ENCODE results near the gene DYSF. TPM values are rescaled to one million over a fixed set of nuclear protein-coding genes. Genes with fewer than 3 reads are reported as not detected.

The DYSF gene
- polyA plus RNA-seq, 1 donor from 2014 or later: 0.04 TPM

GRCh38 chr2:71540818-71541217, 87.5 kb downstream of the DYSF start:
- H3K27ac ChIP-seq (ENCODE audit: low read length): no peak overlapping the region
- H3K36me3 ChIP-seq (ENCODE audit: insufficient read depth, low read length): no peaks in the 10 kb centered on the region
- H4K20me1 ChIP-seq (ENCODE audit: insufficient read depth): no peaks in the 10 kb centered on the region
- H3K9me3 ChIP-seq (ENCODE audit: low read length): no peaks in the 10 kb centered on the region
- H3K27me3 ChIP-seq (ENCODE audit: insufficient read depth, low read depth, low read length): no peaks in the 10 kb centered on the region
- no peaks in the 10 kb centered on the region for H3K79me2 ChIP-seq (replicated peaks; ENCODE audit: insufficient read depth, low read length)
- no peaks in the 10 kb centered on the region for H3K9me2 ChIP-seq (ENCODE audit: insufficient read depth, low read length)
- TF ChIP-seq RAD21 (conservative IDR thresholded peaks at IDR 0.05) (no peak), REST (IDR thresholded peaks at IDR 0.05; ENCODE audit: borderline replicate concordance) (no peak), POLR2AphosphoS5 (IDR thresholded peaks at IDR 0.05) (no peak), EZH2 (IDR thresholded peaks at IDR 0.05; ENCODE audit: borderline replicate concordance, insufficient read depth, low read length, poor library complexity, severe bottlenecking) (no peak), EP300 (conservative IDR thresholded peaks at IDR 0.05; ENCODE audit: poor library complexity, severe bottlenecking) (no peak), MXI1 (conservative IDR thresholded peaks at IDR 0.05; ENCODE audit: poor library complexity, severe bottlenecking) (no peak), TAF1 (IDR thresholded peaks at IDR 0.05; ENCODE audit: low read depth) (no peak), SMC3 (conservative IDR thresholded peaks at IDR 0.05; ENCODE audit: poor library complexity) (no peak)
- TF ChIP-seq, protein P1, sequence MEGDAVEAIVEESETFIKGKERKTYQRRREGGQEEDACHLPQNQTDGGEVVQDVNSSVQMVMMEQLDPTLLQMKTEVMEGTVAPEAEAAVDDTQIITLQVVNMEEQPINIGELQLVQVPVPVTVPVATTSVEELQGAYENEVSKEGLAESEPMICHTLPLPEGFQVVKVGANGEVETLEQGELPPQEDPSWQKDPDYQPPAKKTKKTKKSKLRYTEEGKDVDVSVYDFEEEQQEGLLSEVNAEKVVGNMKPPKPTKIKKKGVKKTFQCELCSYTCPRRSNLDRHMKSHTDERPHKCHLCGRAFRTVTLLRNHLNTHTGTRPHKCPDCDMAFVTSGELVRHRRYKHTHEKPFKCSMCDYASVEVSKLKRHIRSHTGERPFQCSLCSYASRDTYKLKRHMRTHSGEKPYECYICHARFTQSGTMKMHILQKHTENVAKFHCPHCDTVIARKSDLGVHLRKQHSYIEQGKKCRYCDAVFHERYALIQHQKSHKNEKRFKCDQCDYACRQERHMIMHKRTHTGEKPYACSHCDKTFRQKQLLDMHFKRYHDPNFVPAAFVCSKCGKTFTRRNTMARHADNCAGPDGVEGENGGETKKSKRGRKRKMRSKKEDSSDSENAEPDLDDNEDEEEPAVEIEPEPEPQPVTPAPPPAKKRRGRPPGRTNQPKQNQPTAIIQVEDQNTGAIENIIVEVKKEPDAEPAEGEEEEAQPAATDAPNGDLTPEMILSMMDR (IDR thresholded peaks at IDR 0.05; ENCODE audit: poor library complexity, severe bottlenecking): no peak
- H3F3A ChIP-seq (ENCODE audit: insufficient read depth, low read length, poor library complexity, severe bottlenecking): no peaks in the 10 kb centered on the region
- no peak overlapping the region for H3K4me3 ChIP-seq (ENCODE audit: low read length)
- H3K4me2 ChIP-seq (ENCODE audit: low read length): no peak overlapping the region
- H2AFZ ChIP-seq (ENCODE audit: low read depth, low read length): no peak overlapping the region
- no peak overlapping the region for H3K9ac ChIP-seq (ENCODE audit: low read length)

DNA sequence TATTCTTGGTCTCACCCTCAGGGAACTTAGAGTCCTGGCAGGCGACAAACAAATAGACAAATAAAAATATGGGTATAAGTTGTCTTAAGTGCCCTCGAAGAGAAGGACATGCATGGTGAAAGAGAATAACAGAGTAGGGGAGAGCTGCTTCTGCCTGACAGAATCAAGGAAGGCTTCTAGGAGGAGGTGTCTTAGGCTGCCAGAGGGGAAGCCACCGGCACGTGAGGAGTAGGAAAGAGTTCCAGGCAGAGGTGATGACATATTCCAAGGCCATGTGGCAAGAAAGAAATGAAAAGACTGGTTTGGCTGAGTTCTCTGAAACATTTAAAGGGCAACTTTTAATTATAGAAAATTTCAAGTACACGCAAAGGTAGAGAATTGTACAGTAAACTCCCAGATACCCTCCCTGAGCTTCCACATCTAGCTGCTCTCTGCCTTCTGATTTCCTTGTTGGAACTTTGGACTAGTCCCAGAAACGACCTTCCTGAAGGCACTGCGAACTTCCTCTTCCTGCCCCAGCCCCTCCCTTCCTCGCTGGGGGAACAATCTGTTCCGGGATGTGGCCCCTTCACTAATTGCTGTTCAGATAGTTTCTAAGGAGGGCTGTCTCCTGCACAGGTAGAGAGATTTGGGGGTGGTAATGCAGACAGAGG, 91.7 kb downstream of the DYSF start:
- Histone ChIP-seq H3K27me3 (ENCODE audit: insufficient read depth, low read depth, low read length) (no peaks in the 10 kb centered on the region), H3K4me3 (ENCODE audit: low read length) (no peak overlapping the region), H3K79me2 (replicated peaks; ENCODE audit: insufficient read depth, low read length) (no peaks in the 10 kb centered on the region), H3K27ac (ENCODE audit: low read length) (no peak overlapping the region), H3K9me2 (ENCODE audit: insufficient read depth, low read length) (no peaks in the 10 kb centered on the region), H3F3A (ENCODE audit: insufficient read depth, low read length, poor library complexity, severe bottlenecking) (no peaks in the 10 kb centered on the region), H4K20me1 (ENCODE audit: insufficient read depth) (no peaks in the 10 kb centered on the region), H2AFZ (ENCODE audit: low read depth, low read length) (no peak overlapping the region), H3K36me3 (ENCODE audit: insufficient read depth, low read length) (no peaks in the 10 kb centered on the region), H3K9ac (ENCODE audit: low read length) (no peak overlapping the region), H3K4me2 (ENCODE audit: low read length) (no peak overlapping the region), H3K9me3 (ENCODE audit: low read length) (no peaks in the 10 kb centered on the region)
- no peak for TF ChIP-seq MXI1 (conservative IDR thresholded peaks at IDR 0.05; ENCODE audit: poor library complexity, severe bottlenecking)
- no peak for TF ChIP-seq POLR2AphosphoS5 (IDR thresholded peaks at IDR 0.05)
- TF ChIP-seq, protein P1 (IDR thresholded peaks at IDR 0.05; ENCODE audit: poor library complexity, severe bottlenecking): no peak
- TF ChIP-seq SMC3 (conservative IDR thresholded peaks at IDR 0.05; ENCODE audit: poor library complexity): no peak
- no peak for TF ChIP-seq TAF1 (IDR thresholded peaks at IDR 0.05; ENCODE audit: low read depth)
- TF ChIP-seq RAD21 (conservative IDR thresholded peaks at IDR 0.05): no peak
- TF ChIP-seq REST (IDR thresholded peaks at IDR 0.05; ENCODE audit: borderline replicate concordance): no peak
- TF ChIP-seq EP300 (conservative IDR thresholded peaks at IDR 0.05; ENCODE audit: poor library complexity, severe bottlenecking): no peak
- TF ChIP-seq EZH2 (IDR thresholded peaks at IDR 0.05; ENCODE audit: borderline replicate concordance, insufficient read depth, low read length, poor library complexity, severe bottlenecking): no peak

Measured in neural cell (in vitro differentiated cells).